ENCODE results near the gene ALDH3A2. TPM values are rescaled to one million over a fixed set of nuclear protein-coding genes. Genes with fewer than 3 reads are reported as not detected.

ALDH3A2 gene
- total and polyA plus RNA-seq, 2 of the 8 experiments (the other 6 are each of a cell fraction or from before 2014, with no cell fraction given) = 20.6 to 72.9 TPM

DNA sequence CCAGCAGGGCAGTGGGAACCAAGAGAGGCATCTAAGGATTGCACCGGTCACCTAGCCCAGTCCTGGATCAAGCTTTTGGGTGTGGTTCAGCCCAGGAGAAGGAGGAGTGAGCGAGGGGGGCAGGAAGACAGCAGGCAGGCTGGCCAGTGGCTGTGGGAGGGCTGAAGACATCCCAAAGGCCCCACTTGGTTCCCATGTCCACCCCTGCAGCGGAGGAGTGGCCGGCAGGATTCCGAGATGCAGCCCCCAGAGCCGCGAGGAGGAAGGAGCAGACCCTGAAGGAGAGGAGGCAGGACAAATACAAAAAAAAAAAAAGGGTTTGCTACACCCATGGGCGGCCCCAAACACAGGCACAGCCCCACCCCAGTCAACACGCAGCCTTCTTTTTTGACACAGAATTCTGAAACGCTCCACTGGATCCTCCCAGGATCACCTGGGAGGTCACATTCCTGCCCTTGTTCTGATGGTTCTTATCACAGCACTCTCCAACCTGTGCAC lies 68.9 kb downstream of the ALDH3A2 start:
- Histone ChIP-seq H3K56ac (replicated peaks; ENCODE audit: insufficient read length, low read depth, low read length) (no peak overlapping the region), H3K18ac (ENCODE audit: extremely low read depth, low read length) (peak overlapping the region; percentile 48; the same call in 1 of the 2 replicates), H2BK20ac (ENCODE audit: low read length) (no peak overlapping the region), H3K27me3 (replicated peaks in 1 of 4; ENCODE audit: control insufficient read depth in 3 of 4, extremely low read depth in 1 of 4, insufficient read depth in 3 of 4, low read length in 3 of 4) (no peaks in the 10 kb centered on the region), H3K14ac (ENCODE audit: insufficient read length) (no peak overlapping the region), H3K4ac (replicated peaks; ENCODE audit: insufficient read length, low read depth, low read length) (no peak overlapping the region), H2AFZ (ENCODE audit: low read length) (no peak overlapping the region), H2BK120ac (replicated peaks; ENCODE audit: low read depth, low read length) (no peak overlapping the region), H2BK15ac (ENCODE audit: low read length) (0 out of 2 replicates have a peak overlapping the region, but pooled peaks have one; percentile 46), H3K4me2 (ENCODE audit: insufficient read depth in 1 of 2, low read depth in 2 of 2, low read length in 2 of 2) (no peak overlapping the region), H3K36me3 (ENCODE audit: control insufficient read depth in 2 of 4, insufficient read depth in 4 of 4, low read length in 3 of 4) (no peaks in the 10 kb centered on the region), H4K5ac (ENCODE audit: insufficient read length, low read depth, low read length) (no peak overlapping the region), H3K9ac (replicated peaks in 1 of 4; ENCODE audit: extremely low read depth in 1 of 4, low read depth in 3 of 4, low read length in 3 of 4) (no peak overlapping the region), H2AK5ac (ENCODE audit: low read depth, low read length) (no peak overlapping the region), H3K4me1 (replicated peaks in 1 of 4; ENCODE audit: control insufficient read depth in 3 of 4, insufficient read depth in 4 of 4, low read length in 3 of 4) (peaks cover 0 to 8% (median 0%) of the 10 kb centered on the region in 4 experiments; a peak in 2 of 7 replicates), H4K20me1 (replicated peaks in 1 of 2; ENCODE audit: control insufficient read depth in 1 of 2, insufficient read depth in 2 of 2, low read length in 2 of 2) (no peaks in the 10 kb centered on the region), H3K79me1 (ENCODE audit: low read depth, low read length) (no peaks in the 10 kb centered on the region), H4K8ac (ENCODE audit: extremely low read depth, insufficient read depth, low read length) (peak overlapping the region; percentile 53; the same call in 1 of the 2 replicates), H4K91ac (replicated peaks; ENCODE audit: insufficient read length, low read length) (no peak overlapping the region), H2BK12ac (ENCODE audit: low read depth, low read length) (no peak overlapping the region), H3K4me3 (ENCODE audit: extremely low read depth in 1 of 4, insufficient read depth in 2 of 4, low read depth in 3 of 4, low read length in 4 of 4) (no peak overlapping the region), H3K9me3 (ENCODE audit: insufficient read depth in 2 of 2, low read depth in 1 of 2, low read length in 1 of 2) (no peaks in the 10 kb centered on the region), H3K23ac (ENCODE audit: insufficient read length) (no peak overlapping the region), H3K27ac (ENCODE audit: low read depth, low read length) (no peak overlapping the region), H3K79me2 (ENCODE audit: control insufficient read depth in 1 of 2, insufficient read depth in 2 of 2, low read length in 2 of 2) (no peaks in the 10 kb centered on the region), H3K23me2 (ENCODE audit: low read depth, low read length) (no peaks in the 10 kb centered on the region), H2BK5ac (ENCODE audit: low read depth, low read length) (no peak overlapping the region)
- ChIA-PET POLR2A (ENCODE audit: partially characterized antibody) (interaction anchor here (3.9 kb wide), 1 partner anchor 69 kb away, joined by 16 read pairs; the partner anchor contains the start of gene ALDH3A2), CTCF (ENCODE audit: partially characterized antibody) (interaction anchor here (0.7 to 8.7 kb wide), 13 partner anchors 8 to 355 kb away, joined by 3 to 56 read pairs (median 7); partner anchors contain the start of genes ALDH3A2 and B9D1)
- WGBS, 2 experiments (ENCODE audit: extremely low coverage in 1 of 2, insufficient coverage in 1 of 2, insufficient read length in 1 of 2, insufficient replicate concordance in 2 of 2, low coverage in 1 of 2, low lambda C conversion rate in 2 of 2, missing lambda C conversion rate in 1 of 2) = 89% methylated on average over 5 of the region's 10 CpGs; no CpG with 5 or more reads in 1 of the 2 experiments
- no peak for DNase-seq (ENCODE audit: low read depth in 1 of 2, low spot score in 2 of 2)
- FAIRE-seq = no peak
- TF ChIP-seq KDM1A (IDR thresholded peaks at IDR 0.05; ENCODE audit: borderline replicate concordance, low read length) (no peak), RXRA (IDR thresholded peaks at IDR 0.05; ENCODE audit: insufficient read depth, low read depth, low read length) (no peak), SIX5 (IDR thresholded peaks at IDR 0.05; ENCODE audit: low read depth, low read length) (no peak), HDAC2 (IDR thresholded peaks at IDR 0.05; ENCODE audit: borderline replicate concordance in 1 of 2, low read depth in 2 of 2, low read length in 2 of 2) (no peak), POU5F1 (IDR thresholded peaks at IDR 0.05; ENCODE audit: low read depth, low read length) (no peak), TAF1 (IDR thresholded peaks at IDR 0.05; ENCODE audit: low read depth, low read length) (no peak), CBX5 (IDR thresholded peaks at IDR 0.05; ENCODE audit: low read depth, low read length) (no peak), CTBP2 (IDR thresholded peaks at IDR 0.05; ENCODE audit: borderline replicate concordance, insufficient read depth, insufficient read length, low read length) (no peak), KDM5A (IDR thresholded peaks at IDR 0.05; ENCODE audit: low read length) (no peak), SUZ12 (IDR thresholded peaks at IDR 0.05; ENCODE audit: low read length) (no peak)
- TF ChIP-seq, protein P1, sequence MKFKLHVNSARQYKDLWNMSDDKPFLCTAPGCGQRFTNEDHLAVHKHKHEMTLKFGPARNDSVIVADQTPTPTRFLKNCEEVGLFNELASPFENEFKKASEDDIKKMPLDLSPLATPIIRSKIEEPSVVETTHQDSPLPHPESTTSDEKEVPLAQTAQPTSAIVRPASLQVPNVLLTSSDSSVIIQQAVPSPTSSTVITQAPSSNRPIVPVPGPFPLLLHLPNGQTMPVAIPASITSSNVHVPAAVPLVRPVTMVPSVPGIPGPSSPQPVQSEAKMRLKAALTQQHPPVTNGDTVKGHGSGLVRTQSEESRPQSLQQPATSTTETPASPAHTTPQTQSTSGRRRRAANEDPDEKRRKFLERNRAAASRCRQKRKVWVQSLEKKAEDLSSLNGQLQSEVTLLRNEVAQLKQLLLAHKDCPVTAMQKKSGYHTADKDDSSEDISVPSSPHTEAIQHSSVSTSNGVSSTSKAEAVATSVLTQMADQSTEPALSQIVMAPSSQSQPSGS (IDR thresholded peaks at IDR 0.05; ENCODE audit: low read length) = no peak

All from H1 (cell line).